GM18951 (cell line): ENCODE data around the gene MLXIPL.

Source experiments
- POLR2A ChIP-seq: IDR thresholded peaks from 4 replicates; pipeline ENCODE4 v1.6.1; 2011; ENCODE audit warnings: mild to moderate bottlenecking; ENCODE audit not compliant: insufficient read length, insufficient read depth; ENCODE audit errors: extremely low read depth
- in situ Hi-C: fragments of 300-500 bp; cut with MboI; formaldehyde crosslinking; loops from one replicate; pipeline ENCODE4 v1.12.0; 2022; ENCODE audit warnings: low sequenced_read_pairs, mixed read lengths, inconsistent platforms; ENCODE audit not compliant: unreplicated experiment

MLXIPL gene

GRCh38 chr7:73633323-73633722, 9.0 kb upstream of the MLXIPL start:
- in situ Hi-C loops = no loop called here
- TF ChIP-seq POLR2A = no peak

- in situ Hi-C loops = no loop called here
- no peak for TF ChIP-seq POLR2A
These were observed 7.2 kb upstream of the MLXIPL start for GRCh38 chr7:73631558-73631957.

- TF ChIP-seq POLR2A = no peak
- in situ Hi-C loops = no loop called here
These were observed 4.2 kb upstream of the MLXIPL start for GRCh38 chr7:73628504-73628903.

GRCh38 chr7:73626814-73627213, 2.5 kb upstream of the MLXIPL start:
- in situ Hi-C loops = no loop called here
- TF ChIP-seq POLR2A = no peak

- in situ Hi-C loops = no loop called here
- no peak for TF ChIP-seq POLR2A
These were observed 954 bp upstream of the MLXIPL start for GRCh38 chr7:73625276-73625675.

GRCh38 chr7:73624669-73625001, 313 bp upstream of the MLXIPL start:
- in situ Hi-C loops = loop anchor here (25.0 kb wide), 1 partner anchor 238 kb away; the partner anchor contains the start of gene TMEM270
- TF ChIP-seq POLR2A = no peak

- in situ Hi-C loops = loop anchor here (25.0 kb wide), 1 partner anchor 239 kb away; the partner anchor contains the start of gene TMEM270
- no peak for TF ChIP-seq POLR2A
These were observed 1.2 kb downstream of the MLXIPL start for GRCh38 chr7:73622909-73623797.

GRCh38 chr7:73622527-73622908, 1.8 kb downstream of the MLXIPL start:
- no peak for TF ChIP-seq POLR2A
- in situ Hi-C loops = loop anchor here (25.0 kb wide), 1 partner anchor 240 kb away; the partner anchor contains the start of gene TMEM270

- no peak for TF ChIP-seq POLR2A
- in situ Hi-C loops = loop anchor here (25.0 kb wide), 1 partner anchor 241 kb away; the partner anchor contains the start of gene TMEM270
These were observed 2.9 kb downstream of the MLXIPL start for GRCh38 chr7:73621168-73622063.

- in situ Hi-C loops = loop anchor here (25.0 kb wide), 1 partner anchor 243 kb away; the partner anchor contains the start of gene TMEM270
These were observed 4.9 kb downstream of the MLXIPL start for GRCh38 chr7:73619394-73619793.

- in situ Hi-C loops = loop anchor here (25.0 kb wide), 1 partner anchor 244 kb away; the partner anchor contains the start of gene TMEM270
- TF ChIP-seq POLR2A = no peak
These were observed 5.8 kb downstream of the MLXIPL start for GRCh38 chr7:73618538-73618937.

GRCh38 chr7:73617520-73617919, 6.8 kb downstream of the MLXIPL start:
- in situ Hi-C loops = loop anchor here (25.0 kb wide), 1 partner anchor 245 kb away; the partner anchor contains the start of gene TMEM270

GRCh38 chr7:73615886-73616285, 8.4 kb downstream of the MLXIPL start:
- in situ Hi-C loops = loop anchor here (25.0 kb wide), 1 partner anchor 246 kb away; the partner anchor contains the start of gene TMEM270
- no peak for TF ChIP-seq POLR2A

- in situ Hi-C loops = loop anchor here (25.0 kb wide), 1 partner anchor 247 kb away; the partner anchor contains the start of gene TMEM270
These were observed 9.4 kb downstream of the MLXIPL start for GRCh38 chr7:73614937-73615336.
